Aorta (tissue), 5 donors: ENCODE measurements around the gene SIX5. TPM values are rescaled to one million over a fixed set of nuclear protein-coding genes. Genes with fewer than 3 reads are reported as not detected.

ENCODE experiments used
- ATAC-seq: fragments of 200-7000 bp; cut with Tn5 transposase; one replicate; pipeline ENCODE4 v1.9.1; 2022; ENCODE audit warnings: moderate library complexity; ENCODE audit not compliant: low FRiP score
- DNase-seq, 2 donors: peaks; one replicate each; pipeline ENCODE4 v3.0.0-alpha.2; 2020
- H3K27ac ChIP-seq, 2 donors: one replicate each; pipeline ENCODE4 v1.5.1; 2013; ENCODE audit warnings: low read length in 2 of 2, mild to moderate bottlenecking in 2 of 2, moderate library complexity in 2 of 2, control low read depth in 1 of 2, inconsistent platforms in 1 of 2, low read depth in 1 of 2
- H3K27me3 ChIP-seq, 2 donors: one replicate each; pipeline ENCODE4 v1.6.1; 2013; ENCODE audit warnings: control low read depth in 1 of 2, low read length in 1 of 2, mild to moderate bottlenecking in 1 of 2, moderate library complexity in 1 of 2; ENCODE audit not compliant: insufficient read depth in 2 of 2, control insufficient read depth in 1 of 2
- H3K36me3 ChIP-seq, 2 donors: one replicate each; pipeline ENCODE4 v1.6.1; 2013; ENCODE audit warnings: control low read depth in 1 of 2, low read length in 1 of 2, mild to moderate bottlenecking in 1 of 2; ENCODE audit not compliant: insufficient read depth in 2 of 2, control insufficient read depth in 1 of 2
- H3K4me1 ChIP-seq, 2 donors: one replicate each; pipeline ENCODE4 v1.6.1; 2013; ENCODE audit warnings: low read length in 2 of 2, control low read depth in 1 of 2, mild to moderate bottlenecking in 1 of 2, moderate library complexity in 1 of 2; ENCODE audit not compliant: insufficient read depth in 2 of 2, control insufficient read depth in 1 of 2
- H3K4me3 ChIP-seq, 2 donors: one replicate each; pipeline ENCODE4 v1.5.1; 2013; ENCODE audit warnings: low read length in 2 of 2, control low read depth in 1 of 2, mild to moderate bottlenecking in 1 of 2
- H3K9me3 ChIP-seq: one replicate; pipeline ENCODE4 v1.6.1; 2013; ENCODE audit warnings: mild to moderate bottlenecking, low read length; ENCODE audit not compliant: control insufficient read depth
- WGBS, 2 donors: extraction: QIAGEN DNeasy Blood & Tissue Kit; methylation state at CpG; one replicate each; pipeline ENCODE4 v1.1.7; 2013; 5-methylcytosine and 5-hydroxymethylcytosine counted together
- intact Hi-C, 2 donors: fragments of 100-400 bp; cut with DNase I; formaldehyde crosslinking; loops; one replicate each; pipeline versions ENCODE4 v1.14.2 to v1.15.0; 2022
- polyA plus RNA-seq, 2 donors: library from polyadenylated mRNA; stranded (reverse); fragments of 200-250 nt; gene quantifications; one replicate each; pipeline ENCODE4 v1.2.3, GENCODE V29; 2013
- total RNA-seq, 2 donors: library from RNA; stranded (reverse); fragmentation: NEBNext Ultra II Directional; extraction: Animal tissue kit (Norgen Biotek cat#: 25700); gene quantifications; one replicate each; pipeline ENCODE4 v1.2.1, GENCODE V29; 2021
- donor health status: healthy with polysubstance abuse.
- donor health status: Bipolar disorder and iron deficiency.
- donor health status: DM: no; HTN: no; CAD: no.
- donor health status: DM: no; HTN: no; CAD: no.
- donor health status: DM: yes; HTN: yes; CAD: no.

SIX5 gene
- total and polyA plus RNA-seq, 4 donors: 8.1 to 34.4 (median 22.6) TPM

DNA sequence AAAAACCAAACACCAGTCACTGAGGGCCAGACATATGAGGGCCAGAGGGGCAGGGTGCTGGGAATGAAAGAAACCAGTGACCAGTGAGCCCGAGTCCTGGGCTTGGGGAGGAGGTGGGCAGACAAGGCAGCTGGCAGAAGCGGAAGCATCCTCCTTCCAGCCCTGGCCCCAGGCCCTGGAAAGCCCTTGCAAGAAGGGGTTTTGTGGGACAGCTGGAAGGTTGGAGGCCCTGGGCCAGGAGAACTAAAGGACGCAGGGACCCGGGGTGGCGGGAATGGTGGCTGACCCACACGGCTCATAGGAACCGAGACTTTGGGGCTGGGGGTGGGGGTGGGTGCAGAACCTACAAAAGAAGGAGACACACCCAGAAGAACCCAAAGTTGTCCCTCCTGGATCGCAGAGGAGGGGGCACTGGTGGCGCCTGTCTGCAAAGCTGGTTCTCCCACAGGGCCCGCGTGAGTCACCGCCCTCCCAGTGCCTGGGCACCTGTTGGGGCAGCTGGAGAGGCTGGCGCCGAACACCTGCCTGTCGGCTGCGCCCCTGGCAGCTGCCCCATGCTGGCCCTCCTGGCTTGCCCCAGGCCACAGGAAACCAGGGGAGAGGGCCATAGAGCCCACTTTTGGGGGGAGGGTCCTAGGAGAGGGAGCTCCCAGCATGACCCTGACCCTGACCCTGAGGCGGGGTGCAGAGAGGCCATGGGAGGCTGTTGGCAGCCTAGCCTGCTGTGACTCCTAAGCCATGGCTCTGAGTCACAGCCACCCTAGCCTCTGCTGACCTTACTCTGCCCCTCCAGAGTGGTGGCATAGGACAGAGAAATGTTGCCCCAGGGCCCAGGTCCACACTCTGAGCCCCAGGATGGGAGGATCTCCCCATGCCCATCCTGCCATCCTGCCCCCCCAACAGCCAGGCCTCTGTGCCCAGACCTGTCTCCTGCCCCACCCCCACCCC lies 12.4 kb upstream of the SIX5 start:
- peak; percentile 65 to 82 for DNase-seq

DNA sequence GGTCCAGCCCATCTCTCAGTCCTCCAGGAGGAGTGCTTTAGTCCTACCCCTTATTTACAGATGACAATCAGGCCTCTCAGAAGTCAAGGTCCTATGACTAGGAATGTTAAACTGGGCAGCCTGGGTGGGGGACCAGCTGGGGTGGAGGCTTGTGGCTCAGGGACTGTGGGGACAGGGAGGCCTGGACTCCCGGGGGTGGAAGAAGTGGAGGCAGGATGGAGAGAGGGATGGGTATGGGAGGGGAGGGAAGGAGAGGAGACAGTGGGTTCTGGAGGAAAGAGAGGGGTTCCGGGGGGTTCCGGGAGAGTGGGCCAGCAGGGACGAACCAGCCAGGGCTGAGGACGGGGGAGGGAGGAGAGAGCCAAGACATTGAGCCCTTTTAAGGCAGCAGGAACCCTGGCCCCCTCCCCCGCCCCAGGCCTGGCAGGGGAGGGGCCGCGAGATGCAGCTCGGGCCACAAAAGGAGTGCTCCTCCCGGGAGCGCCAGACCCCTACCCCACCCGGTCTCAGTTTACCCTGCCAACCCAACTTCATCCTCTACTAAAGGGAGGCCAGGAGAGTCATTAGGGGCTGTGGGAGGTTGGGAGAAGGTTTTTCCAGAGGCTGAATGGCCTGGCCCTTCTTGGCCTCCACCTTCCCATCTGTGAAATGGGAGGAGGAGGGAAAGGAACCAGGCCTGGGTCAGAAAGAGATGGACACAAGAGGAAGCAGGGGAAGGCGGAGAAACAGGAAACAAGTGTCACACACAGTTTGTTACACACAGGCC lies 11.6 kb upstream of the SIX5 start:
- WGBS, 2 donors: 4 to 7% methylated on average over 10 to 13 of the region's 13 CpGs
- H3K9me3 ChIP-seq: no peaks in the 10 kb centered on the region
- ATAC-seq (no peak), DNase-seq (peak; percentile 54 to 78)
- no peaks in the 10 kb centered on the region for H3K4me1 ChIP-seq
- H3K27me3 ChIP-seq: no peaks in the 10 kb centered on the region
- peak overlapping the region in 1 of 2 donors; percentile 73 for H3K27ac ChIP-seq
- H3K36me3 ChIP-seq: peaks cover 0 to 18% of the 10 kb centered on the region in 2 donors
- intact Hi-C loops: no loop called here
- H3K4me3 ChIP-seq: peak overlapping the region; percentile 62 to 76

More for the DNA sequence above, 12.4 kb upstream of the SIX5 start:
- WGBS, 2 donors: 6% methylated on average over 14 to 17 of the region's 17 CpGs
- Histone ChIP-seq H3K4me1 (no peaks in the 10 kb centered on the region), H3K27me3 (no peaks in the 10 kb centered on the region), H3K4me3 (peak overlapping the region; percentile 62 to 76), H3K36me3 (peaks cover 0 to 18% of the 10 kb centered on the region in 2 donors), H3K27ac (peak overlapping the region; percentile 73 to 91), H3K9me3 (no peaks in the 10 kb centered on the region)
- ATAC-seq: peak; percentile 9
- intact Hi-C loops: loop anchor here in 1 of 2 donors (2.0 kb wide), 1 partner anchor 13 kb away; the partner anchor contains the start of gene SIX5

DNA sequence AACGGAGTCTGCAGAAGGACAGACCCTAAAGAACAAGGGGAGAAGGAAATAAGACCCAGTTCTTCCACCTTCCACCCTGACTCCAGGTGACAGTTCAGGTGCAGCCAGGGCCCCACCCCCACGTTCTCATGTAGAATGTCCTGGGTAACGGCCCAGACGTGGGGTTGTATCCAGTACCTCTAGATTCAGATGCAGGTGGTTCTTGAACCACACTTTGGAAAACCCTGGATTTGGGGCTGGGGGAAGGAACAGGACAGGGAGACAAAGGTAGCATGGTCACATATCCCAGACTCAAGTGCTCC lies 11.0 kb upstream of the SIX5 start:
- no peaks in the 10 kb centered on the region for H3K27me3 ChIP-seq
- intact Hi-C loops: no loop called here
- DNase-seq (no peak), ATAC-seq (no peak)
- H3K9me3 ChIP-seq: no peaks in the 10 kb centered on the region
- no peak overlapping the region for H3K4me3 ChIP-seq
- peaks cover 0 to 18% of the 10 kb centered on the region in 2 donors for H3K36me3 ChIP-seq
- H3K27ac ChIP-seq: peak overlapping the region in 1 of 2 donors; percentile 73
- no peaks in the 10 kb centered on the region for H3K4me1 ChIP-seq
- 20 to 30% methylated on average over 4 of the region's 4 CpGs for WGBS, 2 donors

DNA sequence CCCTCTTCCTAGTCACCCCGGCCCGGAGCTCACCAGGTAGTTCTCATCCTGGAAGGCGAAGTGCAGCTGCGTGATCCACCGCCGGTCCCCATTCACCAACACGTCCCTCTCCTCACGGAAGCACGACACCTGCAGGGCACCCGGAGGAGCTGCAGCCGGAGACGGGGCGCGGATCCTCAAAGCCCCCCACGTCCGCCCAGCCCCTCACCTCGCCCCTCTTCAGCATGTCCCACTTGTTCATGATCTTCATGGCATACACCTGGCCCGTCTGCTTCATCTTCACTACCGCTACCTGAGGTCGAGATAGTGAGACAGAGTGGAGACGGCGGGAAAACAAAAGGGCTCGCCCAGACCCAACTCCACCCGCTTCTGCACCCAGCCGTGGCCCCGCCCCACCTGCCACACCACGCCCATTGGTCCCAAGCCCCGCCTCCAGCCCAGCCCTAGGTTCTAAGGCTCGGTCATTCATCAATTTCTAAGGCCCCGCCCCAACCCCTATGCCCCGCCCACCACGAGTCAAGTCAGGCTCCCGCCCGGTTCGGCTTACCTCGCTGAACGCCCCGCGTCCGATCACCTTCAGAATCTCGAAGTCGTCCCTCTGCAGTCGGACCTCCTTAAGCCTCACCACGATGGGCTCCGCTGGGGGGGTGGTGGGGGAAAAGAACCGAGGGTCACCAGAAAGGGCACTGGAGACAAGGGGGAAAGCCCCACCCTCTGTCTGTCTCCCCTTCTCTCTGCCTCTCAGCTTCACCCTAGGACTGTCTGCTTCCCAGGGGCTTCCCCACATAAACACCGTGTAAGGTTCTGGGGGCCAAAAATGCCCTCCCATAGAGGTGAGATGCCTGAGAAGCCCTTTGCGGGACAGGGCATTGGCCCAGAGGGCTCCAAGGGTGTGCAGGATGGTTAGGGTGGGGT lies 10.4 kb upstream of the SIX5 start:
- Histone ChIP-seq H3K4me3 (no peak overlapping the region), H3K27me3 (no peaks in the 10 kb centered on the region), H3K27ac (peak overlapping the region in 1 of 2 donors; percentile 73), H3K9me3 (no peaks in the 10 kb centered on the region), H3K36me3 (peaks cover 0 to 20% of the 10 kb centered on the region in 2 donors), H3K4me1 (no peaks in the 10 kb centered on the region)
- 29 to 34% methylated on average over 48 of the region's 48 CpGs for WGBS, 2 donors
- DNase-seq (peak; percentile 87 to 97), ATAC-seq (peak; percentile 48)
- intact Hi-C loops: no loop called here

DNA sequence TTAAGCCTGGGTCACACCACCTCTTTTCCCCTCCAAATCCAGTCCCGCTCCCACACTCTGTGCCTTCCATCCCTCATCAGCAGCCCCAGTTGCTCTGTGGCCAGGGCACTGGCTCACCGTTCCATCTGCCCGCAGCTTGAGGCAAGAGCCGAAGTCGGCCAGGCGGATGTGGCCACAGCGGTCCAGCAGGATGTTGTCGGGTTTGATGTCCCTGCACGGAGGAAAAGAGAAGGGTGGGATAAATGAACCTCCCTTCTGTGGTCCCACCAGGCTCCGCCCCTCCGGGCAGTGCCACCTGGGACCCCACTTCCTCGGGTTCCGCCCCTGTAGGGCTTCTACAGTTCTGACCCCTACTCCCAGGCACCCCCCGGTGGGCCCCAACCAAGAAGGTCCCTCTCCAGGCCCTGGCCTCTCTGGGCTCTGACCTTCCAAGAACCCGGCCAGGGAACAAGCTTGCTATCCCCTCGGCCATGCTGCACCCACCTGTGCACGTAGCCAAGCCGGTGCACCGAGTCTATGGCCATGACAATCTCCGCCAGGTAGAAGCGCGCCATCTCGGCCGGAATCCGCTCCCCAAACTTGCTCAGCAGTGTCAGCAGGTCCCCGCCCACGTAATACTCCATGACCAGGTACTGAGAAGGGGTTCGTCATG lies 9.1 kb upstream of the SIX5 start:
- Histone ChIP-seq H3K27me3 (no peaks in the 10 kb centered on the region), H3K9me3 (no peaks in the 10 kb centered on the region), H3K27ac (no peak overlapping the region), H3K4me1 (no peaks in the 10 kb centered on the region), H3K36me3 (peaks cover 0 to 20% of the 10 kb centered on the region in 2 donors), H3K4me3 (no peak overlapping the region)
- ATAC-seq (no peak), DNase-seq (no peak)
- 89 to 91% methylated on average over 28 of the region's 28 CpGs for WGBS, 2 donors
- intact Hi-C loops: no loop called here

DNA sequence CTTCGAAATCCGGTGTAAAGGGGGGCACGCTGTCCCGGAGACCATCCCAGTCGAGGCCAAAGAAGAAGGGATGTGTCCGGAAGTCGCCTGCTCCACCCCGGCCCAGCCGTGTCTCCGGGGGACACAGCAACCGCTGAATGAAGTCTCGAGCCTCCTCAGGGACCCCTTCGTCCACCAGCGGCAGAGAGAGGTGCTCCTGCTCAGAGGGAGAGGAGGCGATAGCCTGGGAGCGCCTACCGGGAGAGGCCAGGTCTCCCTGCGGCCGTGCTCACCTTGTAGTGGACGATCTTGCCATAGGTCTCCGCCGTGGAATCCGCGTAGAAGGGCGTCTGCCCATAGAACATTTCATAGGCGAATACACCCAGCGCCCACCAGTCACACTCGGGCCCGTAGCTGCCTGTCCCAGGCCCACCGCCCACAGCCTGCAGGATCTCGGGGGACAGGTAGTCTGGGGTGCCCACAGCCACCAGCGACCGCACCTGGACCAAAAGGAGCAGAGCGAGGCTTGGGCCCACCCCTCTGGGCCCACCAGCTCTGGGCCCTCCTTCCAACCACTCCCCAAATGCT lies 8.4 kb upstream of the SIX5 start:
- no peak for DNase-seq
- H3K4me1 ChIP-seq: no peaks in the 10 kb centered on the region
- H3K4me3 ChIP-seq: no peak overlapping the region
- no peak for ATAC-seq
- peaks cover 0 to 20% of the 10 kb centered on the region in 2 donors for H3K36me3 ChIP-seq
- no peaks in the 10 kb centered on the region for H3K9me3 ChIP-seq
- H3K27me3 ChIP-seq: no peaks in the 10 kb centered on the region
- 91 to 93% methylated on average over 34 of the region's 34 CpGs for WGBS, 2 donors
- intact Hi-C loops: no loop called here
- H3K27ac ChIP-seq: no peak overlapping the region

DNA sequence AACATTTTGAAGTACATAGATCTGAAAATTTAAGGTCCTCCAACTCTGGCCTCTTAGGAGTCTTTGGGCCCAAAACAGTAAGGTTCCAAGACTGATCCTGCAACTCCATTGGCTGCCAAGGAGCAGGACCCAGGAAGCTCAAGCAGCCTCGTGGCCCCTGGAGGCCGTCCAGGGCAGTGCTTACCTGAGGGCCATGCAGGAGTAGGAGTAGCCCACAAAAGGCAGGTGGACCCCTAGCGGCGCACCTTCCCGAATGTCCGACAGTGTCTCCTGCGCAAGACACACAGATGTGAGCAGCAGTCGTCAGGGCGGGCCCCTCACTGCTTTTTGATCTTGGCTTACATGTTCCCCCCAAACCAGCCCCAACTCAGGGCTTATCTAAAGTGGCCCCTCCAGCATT lies 5.7 kb upstream of the SIX5 start:
- Histone ChIP-seq H3K27ac (no peak overlapping the region), H3K4me3 (no peak overlapping the region), H3K27me3 (no peaks in the 10 kb centered on the region), H3K9me3 (no peaks in the 10 kb centered on the region), H3K36me3 (peaks cover 0 to 20% of the 10 kb centered on the region in 2 donors), H3K4me1 (no peaks in the 10 kb centered on the region)
- ATAC-seq (no peak), DNase-seq (no peak)
- WGBS, 2 donors: 81 to 86% methylated on average over 9 of the region's 9 CpGs
- intact Hi-C loops: no loop called here
